WTC11 (cell line): ENCODE results near the gene CNST. TPM values are rescaled to one million over a fixed set of nuclear protein-coding genes. Genes with fewer than 3 reads are reported as not detected.

Experiments used
- ATAC-seq: fragments of 200-7000 bp; cut with Tn5 transposase; 2 replicates; pipeline ENCODE4 v1.10.0; 2021; ENCODE audit warnings: mild to moderate bottlenecking, moderate library complexity
- CTCF ChIA-PET: fragments of 300-600 bp; sonication (Branson Sonifier 250); formaldehyde crosslinking; loops from one replicate; lab custom pipeline; 2021; ENCODE audit warnings: antibody characterized with exemption; lab: Charles Lee
- POLR2A ChIA-PET: fragments of 350-600 bp; sonication (Branson Sonifier 250); formaldehyde crosslinking; loops from one replicate; lab custom pipeline; 2021; ENCODE audit warnings: antibody characterized with exemption; lab: Charles Lee
- DNase-seq: peaks from one replicate; pipeline ENCODE4 v3.0.0; 2021; ENCODE audit warnings: low spot score
- H3K27ac Mint-ChIP-seq: 2 replicates; pipeline ENCODE4 v1.8.0; 2021; ENCODE audit warnings: mixed read lengths
- H3K27me3 Mint-ChIP-seq: 2 replicates; pipeline ENCODE4 v1.8.0; 2021; ENCODE audit warnings: low read depth, mild to moderate bottlenecking, moderate library complexity, mixed read lengths
- H3K36me3 Mint-ChIP-seq: 2 replicates; pipeline ENCODE4 v1.8.0; 2021; ENCODE audit warnings: mixed read lengths
- H3K4me1 Mint-ChIP-seq: 2 replicates; pipeline ENCODE4 v1.8.0; 2022; ENCODE audit warnings: mixed read lengths
- H3K4me3 Mint-ChIP-seq: 2 replicates; pipeline ENCODE4 v1.8.0; 2021; ENCODE audit warnings: mild to moderate bottlenecking, moderate library complexity, mixed read lengths
- H3K9me3 Mint-ChIP-seq: 2 replicates; pipeline ENCODE4 v1.8.0; 2021; ENCODE audit warnings: mixed read lengths
- ATF3 ChIP-seq: sonication (generic); formaldehyde crosslinking; conservative IDR thresholded peaks from 2 replicates; pipeline ENCODE4 v1.8.1; 2022; ENCODE audit warnings: mild to moderate bottlenecking, missing genetic modification reagents
- ATF6 ChIP-seq: sonication (generic); formaldehyde crosslinking; IDR thresholded peaks from 2 replicates; pipeline ENCODE4 v1.8.1; 2023; ENCODE audit warnings: mild to moderate bottlenecking, missing genetic modification reagents
- CBFB ChIP-seq: sonication (generic); formaldehyde crosslinking; IDR thresholded peaks from 2 replicates; pipeline ENCODE4 v1.8.1; 2022; ENCODE audit warnings: mild to moderate bottlenecking, low read depth, missing genetic modification reagents
- CREM ChIP-seq: sonication (generic); formaldehyde crosslinking; IDR thresholded peaks from 2 replicates; pipeline ENCODE4 v1.8.1; 2022; ENCODE audit warnings: mild to moderate bottlenecking, missing genetic modification reagents, moderate library complexity
- ERG ChIP-seq: fragments of 250-450 bp; sonication (Bioruptor Pico); IDR thresholded peaks from 2 replicates; pipeline ENCODE4 v1.8.0; 2021; ENCODE audit warnings: mild to moderate bottlenecking
- IRF1 ChIP-seq: sonication (generic); formaldehyde crosslinking; IDR thresholded peaks from 2 replicates; pipeline ENCODE4 v1.8.0; 2023; ENCODE audit warnings: missing genetic modification reagents
- KAT7 ChIP-seq: sonication (generic); formaldehyde crosslinking; IDR thresholded peaks from 2 replicates; pipeline ENCODE4 v1.8.1; 2023; ENCODE audit warnings: missing genetic modification reagents, mild to moderate bottlenecking, borderline replicate concordance
- MLX ChIP-seq: sonication (generic); formaldehyde crosslinking; IDR thresholded peaks from 2 replicates; pipeline ENCODE4 v1.8.1; 2023; ENCODE audit warnings: mild to moderate bottlenecking, missing genetic modification reagents, moderate library complexity
- NFATC4 ChIP-seq: fragments of 250-450 bp; sonication (Bioruptor Pico); IDR thresholded peaks from 2 replicates; pipeline ENCODE4 v1.9.0; 2021; ENCODE audit warnings: mild to moderate bottlenecking
- RELA ChIP-seq: sonication (generic); formaldehyde crosslinking; IDR thresholded peaks from 2 replicates; pipeline ENCODE4 v1.8.1; 2022; ENCODE audit warnings: missing genetic modification reagents, mild to moderate bottlenecking, borderline replicate concordance
- TEAD1 ChIP-seq: sonication (generic); formaldehyde crosslinking; IDR thresholded peaks from 2 replicates; pipeline ENCODE4 v1.8.0; 2022; ENCODE audit warnings: mild to moderate bottlenecking, missing genetic modification reagents
- ZNF138 ChIP-seq: sonication (generic); formaldehyde crosslinking; conservative IDR thresholded peaks from 2 replicates; pipeline ENCODE4 v1.8.1; 2022; ENCODE audit warnings: mild to moderate bottlenecking, moderate library complexity, missing genetic modification reagents
- ZNF219 ChIP-seq: sonication (generic); formaldehyde crosslinking; IDR thresholded peaks from 2 replicates; pipeline ENCODE4 v1.8.0; 2023; ENCODE audit warnings: missing genetic modification reagents, mild to moderate bottlenecking, borderline replicate concordance
- ZNF317 ChIP-seq: sonication (generic); formaldehyde crosslinking; IDR thresholded peaks from 2 replicates; pipeline ENCODE4 v1.8.1; 2023; ENCODE audit warnings: low read depth, mild to moderate bottlenecking, moderate library complexity, missing genetic modification reagents, borderline replicate concordance
- ZNF512 ChIP-seq: sonication (generic); formaldehyde crosslinking; IDR thresholded peaks from 2 replicates; pipeline ENCODE4 v1.8.1; 2022; ENCODE audit warnings: missing genetic modification reagents, borderline replicate concordance
- ZNF532 ChIP-seq: fragments of 250-450 bp; sonication (Bioruptor Pico); IDR thresholded peaks from 2 replicates; pipeline ENCODE4 v1.9.0; 2021; ENCODE audit warnings: mild to moderate bottlenecking, borderline replicate concordance
- total RNA-seq: library from RNA; stranded (reverse); gene quantifications from 3 replicates; pipeline ENCODE4 v1.2.3, GENCODE V29; 2021
- TF ChIP-seq, protein P1 (sequence below): sonication (generic); formaldehyde crosslinking; IDR thresholded peaks from 2 replicates; pipeline ENCODE4 v1.8.1; 2023; ENCODE audit warnings: mild to moderate bottlenecking, missing genetic modification reagents
- TF ChIP-seq, protein P2 (sequence below): fragments of 250-450 bp; sonication (Bioruptor Pico); IDR thresholded peaks from 2 replicates; pipeline ENCODE4 v1.9.0; 2021; ENCODE audit warnings: mild to moderate bottlenecking

Gene CNST
- total RNA-seq, 1 experiment from 2014 or later: 18.4 TPM

DNA sequence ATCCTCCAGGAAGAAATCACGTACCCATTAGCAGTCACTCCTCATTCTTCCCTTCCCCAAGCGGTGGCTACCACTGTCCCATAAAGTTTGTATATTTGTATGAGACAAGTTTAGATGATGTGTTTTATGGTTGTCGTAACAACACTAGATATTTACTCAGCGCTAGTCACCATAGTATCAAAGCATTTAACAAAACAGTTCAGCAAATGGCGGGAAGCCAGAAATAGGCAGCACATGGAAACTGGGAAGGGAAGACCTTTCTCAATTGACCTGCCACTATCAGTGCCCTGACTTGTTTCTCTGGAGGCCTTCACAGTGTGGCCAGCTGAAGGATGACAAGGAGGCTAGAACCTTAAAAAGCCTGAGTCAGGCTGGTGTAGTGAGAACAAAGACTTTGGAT is 31.1 kb downstream of the CNST start (continued):
- no peak for TF ChIP-seq ATF3

DNA sequence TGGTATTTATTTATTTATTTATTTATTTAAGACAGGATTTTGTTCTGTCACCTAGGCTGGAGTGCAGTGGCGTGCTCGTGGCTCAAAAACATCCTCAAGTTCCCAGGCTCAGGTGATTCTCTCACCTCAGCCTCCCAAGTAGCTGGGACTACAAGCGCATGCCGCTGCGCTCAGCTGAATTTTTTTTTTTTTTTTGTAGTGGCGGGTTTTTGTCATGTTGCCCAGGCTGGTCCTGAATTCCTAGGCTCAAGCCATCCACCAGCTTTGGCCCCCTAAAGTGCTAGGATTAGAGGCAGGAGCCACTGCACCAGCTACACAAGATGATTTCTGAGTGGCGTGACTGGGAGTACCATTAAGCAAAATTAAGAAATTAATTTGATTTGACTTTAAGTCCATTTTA is 31.7 kb downstream of the CNST start:
- H3K27me3 Mint-ChIP-seq: no peaks in the 10 kb centered on the region
- H3K27ac Mint-ChIP-seq: no peak overlapping the region
- H3K9me3 Mint-ChIP-seq: no peaks in the 10 kb centered on the region
- no peaks in the 10 kb centered on the region for H3K36me3 Mint-ChIP-seq
- POLR2A ChIA-PET: no interaction called here
- H3K4me1 Mint-ChIP-seq: no peaks in the 10 kb centered on the region
- CTCF ChIA-PET: interaction anchor here (0.6 to 1.1 kb wide), 2 partner anchors 11 to 89 kb away, joined by 3 read pairs; no protein-coding TSS in a partner anchor
- TF ChIP-seq, protein P1, sequence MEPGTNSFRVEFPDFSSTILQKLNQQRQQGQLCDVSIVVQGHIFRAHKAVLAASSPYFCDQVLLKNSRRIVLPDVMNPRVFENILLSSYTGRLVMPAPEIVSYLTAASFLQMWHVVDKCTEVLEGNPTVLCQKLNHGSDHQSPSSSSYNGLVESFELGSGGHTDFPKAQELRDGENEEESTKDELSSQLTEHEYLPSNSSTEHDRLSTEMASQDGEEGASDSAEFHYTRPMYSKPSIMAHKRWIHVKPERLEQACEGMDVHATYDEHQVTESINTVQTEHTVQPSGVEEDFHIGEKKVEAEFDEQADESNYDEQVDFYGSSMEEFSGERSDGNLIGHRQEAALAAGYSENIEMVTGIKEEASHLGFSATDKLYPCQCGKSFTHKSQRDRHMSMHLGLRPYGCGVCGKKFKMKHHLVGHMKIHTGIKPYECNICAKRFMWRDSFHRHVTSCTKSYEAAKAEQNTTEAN: no peak
- TF ChIP-seq RELA (CRISPR knock-in tag) (no peak), MLX (CRISPR knock-in tag) (no peak), ATF6 (CRISPR knock-in tag) (no peak), CBFB (CRISPR knock-in tag) (no peak), ZNF532 (CRISPR knock-in tag) (no peak), TEAD1 (CRISPR knock-in tag) (no peak), CREM (CRISPR knock-in tag) (no peak), ZNF219 (no peak), ZNF138 (CRISPR knock-in tag) (no peak), KAT7 (no peak), ERG (CRISPR knock-in tag) (no peak), ZNF317 (no peak), IRF1 (CRISPR knock-in tag) (no peak), ZNF512 (CRISPR knock-in tag) (no peak), NFATC4 (CRISPR knock-in tag) (no peak)
- TF ChIP-seq, protein P2, sequence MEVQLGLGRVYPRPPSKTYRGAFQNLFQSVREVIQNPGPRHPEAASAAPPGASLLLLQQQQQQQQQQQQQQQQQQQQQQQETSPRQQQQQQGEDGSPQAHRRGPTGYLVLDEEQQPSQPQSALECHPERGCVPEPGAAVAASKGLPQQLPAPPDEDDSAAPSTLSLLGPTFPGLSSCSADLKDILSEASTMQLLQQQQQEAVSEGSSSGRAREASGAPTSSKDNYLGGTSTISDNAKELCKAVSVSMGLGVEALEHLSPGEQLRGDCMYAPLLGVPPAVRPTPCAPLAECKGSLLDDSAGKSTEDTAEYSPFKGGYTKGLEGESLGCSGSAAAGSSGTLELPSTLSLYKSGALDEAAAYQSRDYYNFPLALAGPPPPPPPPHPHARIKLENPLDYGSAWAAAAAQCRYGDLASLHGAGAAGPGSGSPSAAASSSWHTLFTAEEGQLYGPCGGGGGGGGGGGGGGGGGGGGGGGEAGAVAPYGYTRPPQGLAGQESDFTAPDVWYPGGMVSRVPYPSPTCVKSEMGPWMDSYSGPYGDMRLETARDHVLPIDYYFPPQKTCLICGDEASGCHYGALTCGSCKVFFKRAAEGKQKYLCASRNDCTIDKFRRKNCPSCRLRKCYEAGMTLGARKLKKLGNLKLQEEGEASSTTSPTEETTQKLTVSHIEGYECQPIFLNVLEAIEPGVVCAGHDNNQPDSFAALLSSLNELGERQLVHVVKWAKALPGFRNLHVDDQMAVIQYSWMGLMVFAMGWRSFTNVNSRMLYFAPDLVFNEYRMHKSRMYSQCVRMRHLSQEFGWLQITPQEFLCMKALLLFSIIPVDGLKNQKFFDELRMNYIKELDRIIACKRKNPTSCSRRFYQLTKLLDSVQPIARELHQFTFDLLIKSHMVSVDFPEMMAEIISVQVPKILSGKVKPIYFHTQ (CRISPR knock-in tag): no peak
- DNase-seq: no peak
- no peak for ATAC-seq
- H3K4me3 Mint-ChIP-seq: no peak overlapping the region
